AML-193 (cell line): ENCODE results near the gene ARHGAP12.

Experiments
- DNase-seq, 2 experiments: peaks; one replicate each; lab custom pipeline; 2025; lab: John Stamatoyannopoulos, UW

ARHGAP12 gene

DNA sequence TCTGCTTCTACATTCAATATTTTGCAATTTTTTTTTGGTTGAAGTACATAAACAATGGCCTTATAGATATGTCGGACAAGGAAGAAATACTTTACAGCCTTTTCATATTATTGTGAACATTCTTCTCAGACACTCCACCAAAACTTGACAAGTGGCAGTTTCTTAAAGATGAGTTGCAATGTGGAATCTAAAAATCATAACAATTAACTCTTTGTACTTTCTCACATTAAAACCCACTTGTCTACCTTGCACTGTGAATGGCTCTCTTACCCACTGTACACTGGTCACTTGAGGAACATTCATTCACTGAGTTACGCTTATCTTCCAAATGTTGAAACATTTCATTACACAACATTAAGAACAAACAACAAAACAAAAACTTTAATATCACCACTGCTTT is 44.2 kb downstream of the ARHGAP12 start:
- DNase-seq, result no peak

DNA sequence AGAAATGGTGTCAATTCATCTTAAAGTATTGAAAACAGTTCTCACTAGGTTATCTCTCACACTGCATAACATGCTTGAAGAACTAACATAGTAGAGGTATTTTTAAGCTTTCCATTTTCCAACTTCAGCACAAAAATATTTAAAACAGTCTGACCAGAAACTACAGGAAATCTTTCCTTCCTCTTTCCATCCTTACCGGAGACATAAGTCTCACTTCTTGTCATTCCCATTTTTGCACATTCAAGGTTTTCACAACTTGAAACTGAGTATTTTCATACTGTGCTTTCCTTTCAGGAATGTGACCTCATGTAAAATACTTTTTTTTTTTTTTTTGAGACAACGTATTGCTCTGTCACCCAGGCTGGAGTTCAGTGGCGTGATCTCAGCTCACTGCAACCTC is 45.2 kb downstream of the ARHGAP12 start:
- no peak for DNase-seq

DNA sequence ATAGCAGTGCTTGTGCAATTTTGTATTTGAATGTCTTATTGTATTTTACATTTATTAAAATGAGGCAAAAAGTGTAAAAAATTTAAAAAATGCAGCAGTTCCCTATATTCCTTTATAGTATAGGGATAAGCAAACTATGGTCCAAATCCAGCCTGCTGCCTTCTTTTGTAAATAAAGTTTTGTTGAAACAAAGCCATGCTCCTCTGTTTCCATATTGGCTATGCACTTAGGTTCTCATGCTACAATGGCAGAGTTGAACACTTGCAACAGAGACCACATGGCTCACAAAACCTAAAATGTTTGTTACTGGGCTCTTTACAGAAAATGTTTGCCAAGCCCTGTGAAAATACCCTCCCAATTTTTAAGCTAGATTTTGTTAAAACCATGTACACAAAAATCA is 50.1 kb downstream of the ARHGAP12 start:
- DNase-seq, result no peak

DNA sequence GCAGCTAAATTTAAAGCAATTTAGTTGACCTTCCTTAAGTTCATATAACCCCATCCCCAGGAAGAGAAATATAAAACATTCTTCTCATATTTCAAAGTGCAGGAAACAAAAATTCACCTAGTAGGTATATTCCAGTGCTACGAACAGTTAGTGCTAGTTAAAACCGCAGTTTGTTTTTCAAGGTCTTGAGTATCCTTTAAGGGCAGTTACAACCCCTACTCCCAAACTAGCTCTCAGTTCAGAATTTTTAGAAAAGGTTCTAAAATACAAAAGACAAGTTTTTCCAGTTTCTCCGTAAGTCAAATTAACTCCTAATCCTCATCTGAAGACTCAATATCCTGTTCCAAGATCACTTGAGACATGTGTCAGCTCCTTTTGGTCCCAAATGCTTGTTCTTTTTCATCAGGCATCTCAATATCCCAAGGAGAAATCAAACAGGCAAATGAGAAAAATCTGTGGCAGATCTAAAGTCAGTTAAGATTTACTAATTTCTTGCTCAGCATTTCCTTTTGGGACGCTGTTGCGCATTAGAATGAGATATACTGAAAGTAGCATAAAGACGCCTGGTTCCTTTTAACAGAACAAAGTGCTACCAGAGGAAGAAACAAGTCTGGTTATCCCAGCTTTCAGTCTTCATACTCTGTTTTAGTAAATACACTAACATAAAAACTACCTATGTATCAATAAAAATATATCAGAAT is 51.8 kb downstream of the ARHGAP12 start:
- DNase-seq, result no peak

DNA sequence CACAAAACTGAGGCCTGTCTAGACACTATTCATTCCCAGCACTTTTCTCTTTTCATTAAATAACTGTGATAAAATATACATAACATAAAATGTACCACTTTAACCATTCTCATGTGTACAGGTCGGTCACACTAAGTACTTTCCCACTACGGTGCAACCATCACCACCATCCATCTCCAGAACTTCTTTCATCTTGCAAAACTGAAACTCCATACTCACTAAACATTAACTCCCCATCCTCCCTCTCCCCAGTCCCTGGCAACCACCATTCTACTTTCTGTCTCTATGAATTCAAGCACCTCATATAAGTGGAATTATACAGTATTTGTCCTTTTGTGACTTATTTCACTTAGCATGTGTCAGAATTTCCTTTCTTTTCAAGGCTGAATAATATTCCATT is 53.0 kb downstream of the ARHGAP12 start:
- no peak for DNase-seq

DNA sequence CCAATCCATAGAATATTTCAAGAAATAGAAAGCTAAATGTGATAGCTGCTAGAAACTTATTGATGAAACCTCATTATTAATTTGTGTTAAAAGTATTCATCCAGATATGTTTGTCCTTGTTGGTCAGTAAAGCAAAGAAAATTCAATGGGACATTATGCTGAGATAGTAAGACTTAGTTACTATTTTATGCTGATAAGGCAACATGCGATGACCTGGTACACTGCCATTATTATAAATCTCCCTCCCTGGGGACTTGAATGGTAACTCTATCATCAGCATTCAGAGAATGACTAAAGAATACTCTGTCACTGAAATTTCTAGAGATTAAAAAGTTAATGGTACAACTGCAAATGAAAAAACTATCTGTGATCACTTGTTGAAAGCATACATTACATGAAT is 54.9 kb downstream of the ARHGAP12 start:
- DNase-seq, result no peak

DNA sequence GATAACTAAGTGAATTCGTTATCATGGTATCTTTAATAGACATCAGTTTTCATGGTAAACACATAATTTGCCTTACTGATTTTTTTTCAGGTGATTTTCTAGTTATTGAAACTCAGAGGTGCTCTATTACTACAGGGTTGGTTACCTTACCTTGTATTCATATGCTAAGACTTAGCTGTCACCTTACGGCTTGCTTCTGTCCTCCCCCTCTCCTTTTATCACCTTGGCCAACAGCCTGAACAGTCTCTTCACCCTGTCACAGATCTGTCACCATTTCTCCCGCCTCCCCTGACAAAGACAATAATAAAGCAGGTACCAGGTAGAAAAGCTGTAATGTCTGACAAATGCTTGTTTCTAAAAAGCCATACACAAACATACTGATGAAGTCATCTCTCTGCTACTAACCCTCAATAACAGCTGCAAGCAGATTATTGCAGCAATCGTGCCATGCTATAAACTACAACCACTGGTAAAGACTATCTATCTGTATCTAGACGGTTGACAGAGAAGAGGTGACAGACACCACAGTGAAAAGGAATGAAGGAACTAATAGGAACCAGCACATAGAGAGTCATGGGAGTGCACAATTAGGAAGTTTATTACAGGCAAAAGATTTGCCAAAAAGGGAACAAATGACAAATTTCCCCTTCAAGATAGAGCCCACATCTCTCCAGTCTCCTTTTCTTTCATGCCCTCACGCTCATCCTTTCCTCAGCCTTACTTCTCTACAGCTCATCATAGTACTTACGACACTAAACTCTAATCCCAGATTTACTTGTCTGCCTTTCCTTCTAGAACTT is 57.2 kb downstream of the ARHGAP12 start:
- no peak for DNase-seq

DNA sequence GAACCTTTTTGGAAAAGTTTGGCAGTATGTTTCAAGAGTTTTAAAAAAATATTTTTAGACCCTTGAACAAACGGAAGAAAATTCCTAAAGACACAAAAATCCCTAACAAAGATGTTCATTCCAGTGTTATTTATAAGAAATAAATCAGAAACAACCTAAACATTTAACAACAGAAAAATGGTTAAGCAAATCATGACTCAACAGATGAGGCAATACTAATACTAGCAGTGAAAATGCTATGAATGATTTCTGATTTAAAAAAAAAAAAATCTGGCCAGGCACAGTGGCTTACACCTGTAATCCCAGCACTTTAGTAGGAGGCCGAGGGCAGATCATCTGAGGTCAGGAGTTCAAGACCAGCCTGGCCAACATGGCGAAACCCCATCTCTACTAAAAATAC is 61.0 kb downstream of the ARHGAP12 start:
- no peak for DNase-seq

DNA sequence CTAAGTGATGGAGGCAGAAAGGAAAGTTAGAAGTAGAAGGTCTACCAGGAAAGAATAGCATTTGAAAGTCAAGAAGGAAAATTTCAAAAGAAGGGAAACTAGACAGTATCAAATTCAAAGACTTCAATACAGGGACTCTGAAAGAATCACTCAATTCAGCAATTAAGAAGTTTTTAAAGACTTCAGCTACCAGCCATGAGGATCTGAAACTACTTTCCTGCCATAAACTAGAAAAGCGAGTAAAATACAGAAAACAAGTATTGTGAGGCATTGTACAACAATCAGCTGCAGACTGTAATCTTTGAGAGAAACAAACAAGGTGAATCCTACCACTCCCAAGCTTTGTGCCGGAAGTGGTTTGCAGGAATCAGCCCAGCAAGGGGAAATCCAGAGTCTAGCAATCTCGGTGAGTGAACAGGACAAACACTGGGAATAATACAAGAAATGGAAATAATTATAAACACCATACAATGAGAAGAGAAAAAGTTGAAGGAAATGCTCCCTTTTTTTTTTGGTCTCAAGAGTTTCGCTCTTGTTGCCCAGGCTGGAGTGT is 62.4 kb downstream of the ARHGAP12 start:
- no peak for DNase-seq

DNA sequence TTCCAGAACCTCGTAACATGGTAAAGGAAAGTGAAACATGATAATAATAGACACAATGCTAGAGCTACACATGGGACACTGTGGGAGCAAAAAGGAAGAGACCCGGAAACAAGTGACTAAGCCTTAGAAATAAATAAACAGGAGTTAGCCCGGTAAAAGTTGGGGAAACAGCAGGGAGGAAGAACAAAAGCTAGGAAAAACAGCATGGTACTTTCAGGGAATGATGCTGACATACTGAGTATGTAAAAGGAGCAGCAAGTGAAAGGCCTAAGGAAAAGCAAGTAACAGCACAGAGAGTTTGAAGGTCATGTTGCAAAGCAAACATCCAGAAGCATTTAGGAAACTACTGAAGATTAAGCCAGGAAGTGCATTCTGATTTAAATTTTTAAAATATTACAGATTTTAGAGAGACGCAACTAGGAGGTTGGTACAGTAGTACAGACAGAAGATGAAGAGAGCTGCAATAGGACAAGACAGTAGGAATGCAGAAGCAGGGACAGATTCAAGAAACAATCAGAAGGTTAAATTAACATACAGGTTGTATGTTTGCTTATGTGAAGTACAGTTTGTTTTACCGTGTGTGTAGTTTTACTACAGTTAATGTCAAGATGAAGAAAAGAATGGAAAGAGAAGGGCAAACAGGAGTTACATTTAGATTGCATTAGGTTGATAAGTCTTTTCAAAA is 63.7 kb downstream of the ARHGAP12 start:
- DNase-seq, result no peak

DNA sequence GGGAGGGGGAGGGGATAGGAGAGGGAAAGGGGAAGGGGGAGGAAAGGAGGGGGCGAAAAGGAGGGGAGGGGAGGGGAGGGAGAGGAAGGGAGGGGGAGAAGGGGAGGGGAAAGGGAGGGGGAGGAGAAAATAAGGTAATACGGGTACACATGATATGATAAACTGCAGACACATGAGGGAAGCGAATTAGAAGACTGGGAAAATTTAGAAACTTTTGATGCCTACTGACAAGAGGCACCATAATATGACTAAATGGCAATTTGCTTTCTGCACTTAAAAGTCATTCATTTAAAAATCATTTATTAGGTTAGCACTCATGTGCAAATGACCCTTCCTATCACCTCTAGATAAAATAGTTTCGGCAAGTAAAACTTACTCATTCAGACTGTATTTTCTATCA is 73.6 kb downstream of the ARHGAP12 start:
- no peak for DNase-seq

DNA sequence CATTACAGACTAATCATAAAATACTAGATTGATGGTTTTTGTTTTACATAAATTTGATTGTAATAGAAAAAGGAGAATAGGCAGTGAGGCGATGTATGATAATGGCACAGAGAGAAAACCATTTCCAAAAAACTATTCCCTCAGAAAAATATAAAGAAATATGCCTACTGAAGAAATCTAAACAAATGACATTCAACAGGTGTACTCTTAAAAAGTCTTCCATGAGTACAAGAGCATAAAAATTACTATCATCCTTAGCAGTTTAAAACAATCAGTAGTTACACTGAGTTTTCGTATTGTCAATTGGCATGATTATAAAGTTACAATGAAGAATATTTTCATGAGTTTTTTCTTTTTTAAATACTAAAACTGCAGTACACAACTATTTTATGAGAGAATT is 75.0 kb downstream of the ARHGAP12 start:
- no peak for DNase-seq

DNA sequence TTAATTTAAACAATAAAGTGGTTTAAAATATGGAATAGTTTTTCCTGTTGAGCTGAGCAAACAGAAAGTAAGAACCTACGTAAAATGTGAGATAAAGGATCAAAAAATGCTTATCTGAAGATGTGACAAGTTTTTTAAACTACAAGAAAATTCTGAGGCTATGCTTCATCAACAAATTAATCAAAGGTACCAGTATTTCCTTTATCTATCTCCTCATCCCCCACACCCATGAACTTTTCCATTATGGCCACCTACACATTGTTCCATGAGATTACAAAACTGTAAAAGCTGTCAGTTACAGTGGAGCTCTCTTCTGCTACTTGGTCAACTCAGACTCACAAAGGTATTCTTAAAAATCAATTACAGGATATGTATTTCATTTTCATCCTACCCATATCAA is 77.4 kb downstream of the ARHGAP12 start:
- no peak for DNase-seq

DNA sequence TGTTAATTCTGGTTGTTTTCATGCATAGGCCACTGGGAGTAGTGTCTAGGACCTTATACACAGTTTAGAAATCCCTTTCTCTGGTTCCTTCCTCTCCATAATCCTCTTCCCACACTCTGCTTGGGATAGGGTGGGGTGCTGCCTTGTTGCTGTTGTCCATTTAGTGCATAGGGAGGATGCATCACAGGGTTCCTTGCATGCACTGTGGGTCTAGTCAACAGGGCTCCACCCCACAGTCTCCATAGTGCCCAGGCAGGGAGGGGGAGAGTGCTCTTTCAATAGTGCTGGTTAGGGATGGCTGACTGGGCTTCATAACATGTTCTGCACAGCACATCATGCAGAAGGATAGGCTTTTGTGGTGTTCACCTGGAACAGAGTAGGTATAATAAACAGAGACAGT is 81.1 kb downstream of the ARHGAP12 start:
- no peak for DNase-seq

DNA sequence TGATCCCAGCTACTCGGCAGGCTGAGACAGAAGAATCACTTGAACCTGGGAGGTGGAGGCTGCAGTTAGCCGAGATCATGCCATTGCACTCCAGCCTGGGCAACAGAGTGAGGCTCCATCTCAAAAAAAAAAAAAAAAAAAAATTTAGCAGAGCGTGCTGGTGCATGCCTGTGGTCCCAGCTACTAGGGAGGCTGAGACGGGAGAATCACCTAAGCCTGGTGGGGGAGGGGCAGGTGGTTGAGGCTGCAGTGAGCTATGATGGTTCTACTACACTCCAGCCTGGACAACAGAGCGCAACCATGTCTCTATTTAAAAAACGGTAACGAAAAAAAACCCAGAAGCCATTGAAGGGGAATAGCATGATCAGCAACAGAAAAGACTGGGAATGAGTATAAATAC is 89.9 kb downstream of the ARHGAP12 start:
- no peak for DNase-seq

DNA sequence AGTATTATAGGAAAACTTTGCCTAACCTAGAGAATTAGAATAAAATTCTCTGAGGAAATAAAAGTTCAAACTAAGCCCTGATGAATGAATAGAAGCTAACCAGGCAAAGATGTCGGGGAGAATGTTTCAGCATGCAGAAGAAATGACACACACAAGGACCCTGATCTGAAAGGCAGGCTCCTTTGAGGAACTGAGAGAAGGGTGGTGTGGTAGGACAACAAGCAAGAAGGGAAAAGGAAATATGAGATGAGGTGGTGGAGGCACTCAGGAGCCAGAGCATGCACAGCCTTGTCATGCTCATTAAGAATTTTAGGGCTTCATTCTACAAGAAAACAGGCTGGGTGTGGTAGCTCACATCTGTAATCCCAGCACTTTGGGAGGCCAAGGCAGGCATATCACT is 90.6 kb downstream of the ARHGAP12 start:
- DNase-seq, result no peak

DNA sequence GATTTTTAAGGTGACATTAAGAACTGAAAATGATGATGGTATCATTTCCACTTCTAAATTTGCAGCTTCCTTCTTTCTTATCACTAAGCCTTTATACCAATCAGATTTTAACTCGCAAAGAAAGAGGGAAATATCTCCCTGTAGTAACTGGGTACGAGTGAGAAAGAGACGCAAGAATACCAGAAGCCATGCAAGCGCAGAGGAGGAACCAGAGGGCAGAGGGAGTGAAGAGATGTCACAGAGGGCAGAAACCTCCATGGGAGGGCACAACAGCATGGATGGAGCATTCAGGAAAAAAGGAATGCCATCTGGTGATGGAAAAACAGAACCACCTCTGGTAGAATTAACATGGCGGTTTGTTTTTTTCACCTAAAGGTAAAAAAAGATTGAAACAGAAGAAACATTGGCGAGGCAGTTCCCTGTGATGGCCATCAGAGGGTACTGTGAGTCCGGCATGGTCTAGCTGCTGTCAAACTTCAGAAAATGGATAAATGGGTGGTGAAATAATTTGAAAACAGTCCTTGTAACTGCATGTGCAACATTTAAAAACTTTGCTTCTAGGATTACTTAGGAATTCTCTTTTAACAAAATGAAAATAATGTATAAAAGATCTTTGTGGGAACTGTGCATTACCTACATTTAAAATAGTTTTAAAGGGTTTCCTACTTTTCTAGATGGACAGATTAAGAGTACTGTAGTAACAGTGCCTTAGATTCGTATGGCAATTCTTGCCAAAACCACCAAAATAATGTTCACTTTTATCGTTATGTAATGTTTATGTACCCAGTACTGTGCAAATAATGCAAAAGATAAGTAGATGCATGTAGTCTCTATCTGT is 91.8 kb downstream of the ARHGAP12 start:
- peak; percentile 20 to 33 for DNase-seq

DNA sequence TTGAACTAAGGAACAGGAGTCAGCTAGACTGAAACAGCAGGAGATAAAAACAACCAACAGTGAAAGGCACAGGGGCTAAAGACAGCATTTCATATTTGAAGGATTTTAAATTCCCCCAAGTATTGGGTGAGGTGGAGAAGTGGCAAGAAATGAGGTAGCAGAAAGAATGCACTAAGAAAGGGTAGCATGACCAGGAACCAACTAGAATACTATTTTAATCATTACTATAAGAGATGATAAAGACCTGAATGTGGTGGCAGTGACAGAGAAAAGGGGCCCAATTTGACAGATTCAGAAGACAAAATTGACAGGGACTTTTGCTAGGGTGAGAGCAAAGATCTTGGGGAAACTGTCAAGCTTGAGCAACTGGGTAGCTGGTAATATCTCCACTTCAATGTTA is 94.9 kb downstream of the ARHGAP12 start:
- no peak for DNase-seq

DNA sequence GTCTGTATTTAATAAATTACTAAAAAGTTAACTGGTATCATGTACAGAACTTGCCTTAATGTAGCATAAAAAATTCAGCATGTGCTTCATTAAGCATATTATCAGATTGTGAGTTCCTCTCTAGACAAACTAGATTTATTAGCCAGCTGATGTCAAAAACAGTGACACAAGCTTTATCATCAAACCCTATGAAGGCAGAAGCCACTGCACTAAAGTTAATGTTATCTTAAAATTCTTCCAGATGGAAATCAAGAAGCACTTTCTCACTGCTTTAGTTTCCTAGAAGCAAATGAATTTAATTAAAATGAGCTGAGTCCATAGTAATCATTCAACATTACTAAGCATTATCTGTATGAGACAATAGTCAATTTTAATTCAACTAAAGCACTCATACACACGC is 96.4 kb downstream of the ARHGAP12 start:
- DNase-seq, result no peak

DNA sequence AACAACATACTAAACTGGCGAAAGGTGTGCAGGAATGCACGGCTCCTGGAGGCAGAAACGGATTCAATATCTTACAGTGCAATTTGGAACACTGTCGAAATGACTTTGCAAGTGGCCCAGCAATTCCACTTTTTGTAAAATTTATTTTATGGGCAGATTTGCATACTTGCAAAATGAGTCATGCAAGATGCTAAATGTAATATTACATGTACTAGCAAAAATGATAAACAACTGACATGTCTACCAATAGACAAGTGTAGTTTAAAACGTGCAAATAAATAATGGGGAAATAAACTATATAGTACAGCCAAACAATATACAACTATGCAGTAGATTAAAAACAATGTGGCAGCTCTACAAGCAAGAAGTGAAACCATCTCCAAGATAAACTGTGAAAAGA is 97.7 kb downstream of the ARHGAP12 start:
- no peak for DNase-seq

DNA sequence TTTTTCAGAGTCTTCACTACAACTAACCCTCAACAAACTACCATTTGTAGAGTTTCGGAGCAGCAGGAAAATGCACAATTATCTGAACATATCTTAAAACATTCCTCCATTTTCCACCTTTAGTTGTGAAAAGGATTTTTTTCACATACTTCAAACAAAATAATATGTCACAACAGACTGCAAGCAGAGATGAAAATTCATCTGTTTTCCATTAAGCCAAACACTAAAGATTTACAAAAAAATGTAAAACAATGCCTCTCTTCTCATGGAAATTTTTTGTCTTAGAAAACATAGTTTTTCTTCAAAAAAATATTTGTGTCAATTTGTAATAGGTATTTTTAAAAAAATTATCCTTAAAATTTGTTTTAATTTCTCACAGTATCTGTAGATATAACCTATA is 98.9 kb downstream of the ARHGAP12 start:
- DNase-seq, result no peak

DNA sequence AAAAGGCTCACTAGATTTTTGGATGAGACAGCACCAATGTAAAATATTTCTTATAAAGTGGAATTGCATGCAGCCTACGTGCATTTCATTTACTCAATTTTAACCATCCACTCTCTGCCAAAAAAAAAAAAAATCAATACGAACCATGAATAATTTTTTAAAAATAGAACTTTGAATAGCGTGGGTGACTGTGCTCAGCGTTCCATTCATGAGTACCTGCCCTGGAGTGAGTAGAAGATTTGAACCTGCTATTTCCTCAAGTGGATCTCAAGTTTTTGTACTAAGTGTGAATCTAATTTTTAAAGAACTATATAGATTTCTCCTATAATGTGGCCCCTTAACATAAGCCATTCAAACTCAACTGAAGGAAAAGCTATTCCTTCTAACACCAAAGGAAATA is 105.3 kb downstream of the ARHGAP12 start:
- DNase-seq, result no peak
